Skeletal muscle tissue (tissue), 4 donors: Measurements from ENCODE around the gene SAMD10. TPM values are rescaled to one million over a fixed set of nuclear protein-coding genes. Genes with fewer than 3 reads are reported as not detected.

Source experiments
- H3K27ac ChIP-seq: one replicate; pipeline ENCODE4 v1.7.0; 2013; ENCODE audit warnings: mild to moderate bottlenecking, low read depth, low read length, inconsistent platforms
- H3K27me3 ChIP-seq, 3 donors: one replicate each; pipeline ENCODE4 v1.7.0; 2013; ENCODE audit warnings: low read length in 3 of 3; ENCODE audit not compliant: control insufficient read depth in 3 of 3, insufficient read depth in 3 of 3
- H3K36me3 ChIP-seq, 3 donors: one replicate each; pipeline ENCODE4 v1.7.0; 2013; ENCODE audit warnings: low read length in 3 of 3; ENCODE audit not compliant: control insufficient read depth in 3 of 3, insufficient read depth in 3 of 3
- H3K4me1 ChIP-seq, 3 donors: one replicate each; pipeline ENCODE4 v1.7.0; 2013; ENCODE audit warnings: low read length in 3 of 3, mild to moderate bottlenecking in 3 of 3; ENCODE audit not compliant: control insufficient read depth in 3 of 3, insufficient read depth in 3 of 3
- H3K4me3 ChIP-seq, 3 donors: one replicate each; pipeline ENCODE4 v1.7.0; 2013; ENCODE audit warnings: low read length in 3 of 3
- H3K9ac ChIP-seq, 3 donors: one replicate each; pipeline ENCODE4 v1.7.0; 2013; ENCODE audit warnings: low read length in 3 of 3, mild to moderate bottlenecking in 3 of 3, moderate library complexity in 2 of 3, low read depth in 1 of 3
- H3K9me3 ChIP-seq, 3 donors: one replicate each; pipeline ENCODE4 v1.7.0; 2013; ENCODE audit warnings: low read length in 3 of 3; ENCODE audit not compliant: control insufficient read depth in 3 of 3
- total RNA-seq: library from RNA; depleted of rRNA; stranded (reverse); fragments of >200 nt; gene quantifications from one replicate; pipeline ENCODE4 v1.2.3, GENCODE V29; 2014
- donor health status: Osteomylitis.

Gene SAMD10
- total RNA-seq: 1.0 TPM

- Histone ChIP-seq H3K9me3 (no peaks in the 10 kb centered on the region), H3K27ac (peak within 1 kb of the TSS; percentile 79), H3K27me3 (peaks cover 0 to 33% (median 26%) of the 10 kb centered on the region in 3 donors), H3K9ac (peak within 1 kb of the TSS; percentile 32 to 77 (median 66)), H3K4me3 (peak within 1 kb of the TSS; percentile 83 to 99 (median 98)), H3K4me1 (peaks cover 25 to 35% (median 33%) of the 10 kb centered on the region in 3 donors), H3K36me3 (peaks cover 10 to 15% (median 10%) of the 10 kb centered on the region in 3 donors)
Measured at GRCh38 chr20:63979557-63980316, at the start of gene SAMD10. TSS of gene SAMD10 (minus strand) at chr20:63979642. CDS start at chr20:63979467, 175 bp downstream.

GRCh38 chr20:64027981-64028685, 48.7 kb upstream of the SAMD10 start:
- no peaks in the 10 kb centered on the region for H3K4me1 ChIP-seq
- H3K4me3 ChIP-seq: no peak overlapping the region
- no peak overlapping the region for H3K9ac ChIP-seq
- no peaks in the 10 kb centered on the region for H3K27me3 ChIP-seq
- H3K9me3 ChIP-seq: no peaks in the 10 kb centered on the region
- H3K27ac ChIP-seq: no peak overlapping the region
- peaks cover 83 to 91% (median 89%) of the 10 kb centered on the region in 3 donors for H3K36me3 ChIP-seq

GRCh38 chr20:64025826-64026412, 46.5 kb upstream of the SAMD10 start:
- Histone ChIP-seq H3K9me3 (no peaks in the 10 kb centered on the region), H3K27ac (no peak overlapping the region), H3K9ac (no peak overlapping the region), H3K4me3 (no peak overlapping the region), H3K36me3 (peaks cover 86 to 95% (median 93%) of the 10 kb centered on the region in 3 donors), H3K27me3 (no peaks in the 10 kb centered on the region), H3K4me1 (no peaks in the 10 kb centered on the region)

GRCh38 chr20:64025101-64025825, 45.8 kb upstream of the SAMD10 start:
- H3K9ac ChIP-seq: no peak overlapping the region
- peaks cover 82 to 91% (median 87%) of the 10 kb centered on the region in 3 donors for H3K36me3 ChIP-seq
- H3K4me1 ChIP-seq: no peaks in the 10 kb centered on the region
- H3K4me3 ChIP-seq: no peak overlapping the region
- H3K9me3 ChIP-seq: no peaks in the 10 kb centered on the region
- no peaks in the 10 kb centered on the region for H3K27me3 ChIP-seq
- no peak overlapping the region for H3K27ac ChIP-seq

DNA sequence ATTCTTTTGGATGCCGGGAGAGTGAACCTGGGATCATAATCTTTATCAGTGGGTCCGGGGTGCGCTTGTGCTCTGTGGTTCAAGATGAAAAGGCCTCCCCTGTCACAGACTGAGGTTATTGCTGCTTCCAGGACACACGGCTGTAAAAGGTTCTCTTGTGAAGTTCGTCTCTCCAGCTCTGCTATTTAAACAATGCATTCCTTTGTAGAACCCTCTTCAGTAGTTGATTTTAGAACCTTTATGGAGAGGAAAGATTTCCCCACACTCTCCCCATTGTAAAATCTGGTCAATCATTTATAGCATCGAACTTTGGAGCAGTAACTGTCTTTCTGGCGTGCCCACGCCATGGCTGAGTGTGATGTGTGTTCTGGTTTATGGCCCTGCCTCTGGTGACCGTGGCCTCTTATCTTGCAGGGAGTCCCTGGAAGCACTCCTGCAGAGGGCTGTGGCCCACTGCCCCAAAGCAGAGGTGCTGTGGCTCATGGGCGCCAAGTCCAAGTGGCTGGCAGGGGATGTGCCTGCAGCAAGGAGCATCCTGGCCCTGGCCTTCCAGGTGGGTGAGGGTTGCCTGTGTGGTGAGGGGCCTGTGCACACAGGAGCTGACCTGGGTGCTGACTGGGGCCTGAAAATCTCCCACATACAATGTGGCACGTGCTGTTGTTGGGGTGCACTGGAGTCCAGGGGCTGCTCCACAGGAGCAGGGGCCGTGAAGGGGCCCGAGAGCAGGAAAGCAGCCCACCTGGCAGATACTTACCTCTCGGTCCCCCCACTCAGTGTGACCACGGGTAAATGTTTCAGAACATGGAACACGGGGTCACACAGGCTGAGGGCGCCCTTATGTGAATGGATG, 44.9 kb upstream of the SAMD10 start:
- Histone ChIP-seq H3K4me1 (no peaks in the 10 kb centered on the region), H3K27me3 (no peaks in the 10 kb centered on the region), H3K9ac (no peak overlapping the region), H3K9me3 (no peaks in the 10 kb centered on the region), H3K36me3 (peaks cover 79 to 87% (median 84%) of the 10 kb centered on the region in 3 donors), H3K4me3 (no peak overlapping the region), H3K27ac (no peak overlapping the region)

DNA sequence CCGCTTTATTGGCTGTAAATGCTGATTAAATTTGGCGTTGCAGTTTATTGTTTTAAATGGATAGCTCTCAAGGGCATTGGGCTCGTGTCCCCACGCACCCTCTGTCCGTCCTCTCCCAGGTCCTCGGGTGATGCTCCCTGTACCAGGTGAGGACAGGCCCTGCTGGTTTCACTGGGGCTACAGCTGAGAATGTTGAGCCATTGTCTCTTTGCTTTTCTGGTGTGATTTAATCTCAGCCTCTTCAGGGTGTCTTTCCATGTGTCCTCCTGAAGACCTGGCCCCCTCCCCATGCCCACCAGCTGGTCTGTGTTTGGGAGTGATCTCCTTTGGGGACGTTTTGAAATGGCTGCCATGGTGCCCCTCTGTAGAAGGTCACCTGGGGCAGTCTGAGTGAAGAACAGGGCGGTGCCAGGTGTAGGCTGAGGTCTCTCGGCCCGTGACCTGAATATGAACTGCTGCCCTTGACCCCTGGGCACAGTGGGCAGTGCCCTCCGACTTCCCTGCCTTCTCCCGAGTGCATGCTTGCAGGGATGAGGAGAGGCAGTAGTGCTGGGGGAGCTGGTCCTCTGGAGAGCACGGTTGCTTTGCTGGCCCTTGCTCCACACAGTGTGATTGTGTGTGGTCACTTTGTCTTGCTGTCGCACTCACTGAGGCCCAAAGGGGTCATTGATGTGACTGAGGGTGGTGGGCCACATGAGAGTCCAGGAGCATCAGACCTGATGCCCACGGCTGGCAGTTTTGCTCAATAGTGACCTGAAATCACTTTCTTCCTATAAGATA, 44.1 kb upstream of the SAMD10 start:
- Histone ChIP-seq H3K27me3 (no peaks in the 10 kb centered on the region), H3K9me3 (no peaks in the 10 kb centered on the region), H3K4me3 (no peak overlapping the region), H3K9ac (no peak overlapping the region), H3K36me3 (peaks cover 79 to 85% (median 84%) of the 10 kb centered on the region in 3 donors), H3K27ac (no peak overlapping the region), H3K4me1 (no peaks in the 10 kb centered on the region)

DNA sequence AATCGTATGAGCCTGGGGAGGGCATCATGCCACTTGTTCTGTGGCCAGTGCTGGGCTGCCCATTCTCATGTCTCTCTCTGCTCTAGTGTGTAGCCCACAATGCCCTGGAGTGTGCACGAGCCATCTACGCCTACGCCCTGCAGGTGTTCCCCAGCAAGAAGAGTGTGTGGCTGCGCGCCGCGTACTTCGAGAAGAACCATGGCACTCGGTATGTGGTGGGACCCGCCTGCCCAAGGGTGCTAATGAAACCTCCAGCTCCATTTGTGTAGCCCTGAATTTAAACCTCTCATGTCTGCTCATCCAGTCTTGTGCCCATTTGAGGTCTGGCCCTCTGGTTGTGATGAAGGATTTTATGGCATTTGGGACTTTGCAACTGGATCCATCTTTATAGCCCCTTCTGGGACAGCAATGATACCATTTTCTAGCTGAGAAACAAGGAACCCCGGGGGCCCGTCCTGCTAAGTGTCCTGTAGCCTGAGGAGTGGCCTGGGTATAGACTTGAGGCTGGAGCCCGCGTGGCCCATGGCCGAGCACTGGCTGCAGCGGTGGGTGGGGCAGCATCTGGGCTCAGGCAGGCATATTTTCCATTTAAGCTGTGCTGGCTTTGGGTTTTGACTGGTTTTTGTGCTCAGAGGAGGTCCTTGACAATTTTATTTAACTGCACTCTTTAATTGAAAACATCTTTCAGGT, 43.4 kb upstream of the SAMD10 start:
- peaks cover 79 to 84% (median 82%) of the 10 kb centered on the region in 3 donors for H3K36me3 ChIP-seq

GRCh38 chr20:64021124-64021975, 41.9 kb upstream of the SAMD10 start:
- H3K9ac ChIP-seq: no peak overlapping the region
- H3K9me3 ChIP-seq: no peaks in the 10 kb centered on the region
- no peaks in the 10 kb centered on the region for H3K27me3 ChIP-seq
- peaks cover 73 to 77% (median 75%) of the 10 kb centered on the region in 3 donors for H3K36me3 ChIP-seq
- no peaks in the 10 kb centered on the region for H3K4me1 ChIP-seq
- no peak overlapping the region for H3K4me3 ChIP-seq
- H3K27ac ChIP-seq: no peak overlapping the region

More for the DNA sequence above, 43.4 kb upstream of the SAMD10 start:
- Histone ChIP-seq H3K27me3 (no peaks in the 10 kb centered on the region), H3K4me3 (no peak overlapping the region), H3K9me3 (no peaks in the 10 kb centered on the region), H3K9ac (no peak overlapping the region), H3K4me1 (no peaks in the 10 kb centered on the region), H3K27ac (no peak overlapping the region)
